ACHN (cell line): ENCODE data around the gene QTRT2.

ENCODE experiments used
- DNase-seq: peaks from one replicate; pipeline ENCODE4 v3.0.0-alpha.2; 2015
- in situ Hi-C: cut with HindIII; loops from 2 replicates; pipeline ENCODE4 v1.10.0; 2017; ENCODE audit warnings: low sequenced_read_pairs, low pct_ligation_motif_present, low pct_unique_long_range_greater_than_20kb

The QTRT2 gene

GRCh38 chr3:114111060-114111770 lies 54.7 kb downstream of the QTRT2 start:
- DNase-seq = no peak
- in situ Hi-C loops = no loop called here

- in situ Hi-C loops = no loop called here
- no peak for DNase-seq
These were observed 56.2 kb downstream of the QTRT2 start for GRCh38 chr3:114112696-114113095.

GRCh38 chr3:114114719-114115118 lies 58.2 kb downstream of the QTRT2 start:
- in situ Hi-C loops = no loop called here
- no peak for DNase-seq

GRCh38 chr3:114115143-114115542 lies 58.6 kb downstream of the QTRT2 start:
- in situ Hi-C loops = no loop called here
- DNase-seq = no peak

- in situ Hi-C loops = no loop called here
- DNase-seq = no peak
These were observed 63.2 kb downstream of the QTRT2 start for GRCh38 chr3:114119776-114120175.

GRCh38 chr3:114120211-114120610 lies 63.7 kb downstream of the QTRT2 start:
- no peak for DNase-seq
- in situ Hi-C loops = no loop called here

- in situ Hi-C loops = no loop called here
- DNase-seq = no peak
These were observed 65.6 kb downstream of the QTRT2 start for GRCh38 chr3:114122027-114122709.

- in situ Hi-C loops = no loop called here
- no peak for DNase-seq
These were observed 69.9 kb downstream of the QTRT2 start for GRCh38 chr3:114126461-114126860.

GRCh38 chr3:114127517-114127916 lies 71.0 kb downstream of the QTRT2 start:
- DNase-seq = no peak
- in situ Hi-C loops = no loop called here

GRCh38 chr3:114128231-114128630 lies 71.7 kb downstream of the QTRT2 start:
- DNase-seq = no peak
- in situ Hi-C loops = no loop called here

- in situ Hi-C loops = no loop called here
- no peak for DNase-seq
These were observed 72.3 kb downstream of the QTRT2 start for GRCh38 chr3:114128826-114129225.

GRCh38 chr3:114132500-114132899 lies 76.0 kb downstream of the QTRT2 start:
- in situ Hi-C loops = no loop called here
- DNase-seq = no peak

- in situ Hi-C loops = no loop called here
- DNase-seq = no peak
These were observed 77.4 kb downstream of the QTRT2 start for GRCh38 chr3:114133947-114134346.
